UCSD-AML1 (cell line): Measurements from ENCODE around the gene RBMS3.
"Not testable (repeated sequence)": the region's sequence is repeated elsewhere in the genome, so short reads cannot be mapped to it uniquely, and the experiment has no call there.

Experiments
- DNase-seq: peaks from one replicate; lab custom pipeline; 2025; ENCODE audit not compliant: unreplicated experiment; lab: John Stamatoyannopoulos, UW

The RBMS3 gene

DNA sequence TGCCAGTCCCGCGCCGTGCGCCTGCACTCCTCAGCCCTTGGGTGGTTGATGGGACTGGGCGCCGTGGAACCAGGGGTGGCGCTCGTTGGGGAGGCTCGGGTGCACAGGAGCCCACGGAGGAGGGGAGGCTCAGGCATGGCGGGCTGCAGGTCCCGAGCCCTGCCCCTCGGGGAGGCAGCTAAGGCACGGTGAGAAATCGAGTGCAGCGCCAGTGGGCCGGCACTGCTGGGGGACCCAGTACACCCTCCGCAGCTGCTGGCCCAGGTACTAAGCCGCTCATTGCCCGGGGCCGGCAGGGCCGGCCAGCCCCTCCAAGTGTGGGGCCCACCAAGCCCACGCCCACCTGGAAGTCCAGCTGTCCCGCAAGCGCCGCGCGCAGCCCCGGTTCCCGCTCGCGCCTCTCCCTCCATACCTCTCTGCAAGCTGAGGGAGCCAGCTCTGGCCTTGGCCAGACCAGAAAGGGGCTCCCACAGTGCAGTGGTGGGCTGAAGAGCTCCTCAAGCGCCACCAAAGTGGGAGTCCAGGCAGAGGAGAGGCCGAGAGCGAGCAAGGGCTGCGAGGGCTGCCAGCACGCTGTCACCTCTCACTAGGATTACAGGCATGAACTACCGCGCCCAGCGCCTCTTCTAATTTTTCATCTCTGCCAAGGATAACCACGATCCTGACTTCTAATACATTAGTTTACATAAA lies 192.8 kb downstream of the RBMS3 start:
- DNase-seq, result not testable (repeated sequence)

DNA sequence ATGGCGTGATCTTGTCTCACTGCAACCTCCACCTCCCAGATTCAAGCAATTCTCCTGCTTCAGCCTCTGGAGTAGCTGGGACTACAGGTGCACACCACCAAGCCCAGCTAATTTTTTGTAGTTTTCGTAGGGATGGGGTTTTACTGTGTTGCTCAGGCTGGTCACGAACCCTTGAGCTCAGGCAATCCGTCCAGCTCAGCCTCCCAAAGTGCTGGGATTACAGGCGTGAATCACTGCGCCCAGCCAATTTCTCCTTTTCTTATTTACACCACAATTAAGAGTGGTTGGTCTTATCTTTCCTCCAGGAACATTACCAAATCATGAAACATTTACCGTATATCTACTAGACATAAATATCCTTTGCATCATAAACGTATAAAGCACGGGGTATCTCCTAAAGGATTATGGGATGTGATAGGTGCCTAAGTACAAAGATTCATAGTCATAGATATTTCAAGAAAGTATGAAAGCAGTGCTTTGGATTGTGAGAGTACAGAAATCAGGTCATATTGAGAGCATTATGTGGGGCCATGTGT lies 194.5 kb downstream of the RBMS3 start:
- DNase-seq, result no peak

DNA sequence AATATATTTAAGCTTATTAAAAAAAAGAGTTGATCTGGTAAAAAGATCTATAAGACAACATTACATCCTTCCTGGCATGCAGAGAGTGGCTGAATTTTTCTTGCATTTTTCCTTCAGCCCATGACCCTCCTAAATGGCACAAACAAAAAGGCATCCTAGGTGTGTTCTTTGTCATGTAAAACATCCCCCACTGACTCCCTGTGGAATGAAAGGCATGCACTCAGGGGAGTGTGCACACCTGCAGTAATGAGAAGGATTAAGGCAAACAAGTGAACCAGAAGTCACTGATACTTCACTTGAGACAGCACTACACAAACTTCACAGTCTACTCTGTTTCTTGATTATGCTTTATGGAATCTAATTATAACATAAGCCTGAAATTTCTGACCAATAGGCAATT lies 195.0 kb downstream of the RBMS3 start:
- no peak for DNase-seq

GRCh38 chr3:29478611-29479010 lies 197.7 kb downstream of the RBMS3 start:
- DNase-seq, result no peak

DNA sequence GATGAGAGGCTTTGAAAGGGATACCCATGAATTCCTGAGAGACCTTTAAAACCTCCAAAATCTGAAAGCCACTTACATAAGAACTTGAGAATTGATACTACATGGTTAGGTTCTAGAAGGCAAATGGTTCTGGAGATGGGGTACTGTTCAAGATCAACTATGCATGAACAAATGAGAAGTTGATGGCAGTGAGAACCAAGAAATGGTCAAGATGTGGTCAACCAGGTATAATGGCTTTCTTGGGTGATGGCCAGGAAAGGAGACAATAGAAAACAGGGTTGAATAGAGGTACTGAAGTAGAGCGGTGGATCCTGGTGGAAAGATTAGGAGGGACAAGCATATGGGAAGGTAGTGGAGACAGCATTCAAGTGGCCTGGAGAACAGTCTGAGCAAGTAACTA lies 200.4 kb downstream of the RBMS3 start:
- no peak for DNase-seq

DNA sequence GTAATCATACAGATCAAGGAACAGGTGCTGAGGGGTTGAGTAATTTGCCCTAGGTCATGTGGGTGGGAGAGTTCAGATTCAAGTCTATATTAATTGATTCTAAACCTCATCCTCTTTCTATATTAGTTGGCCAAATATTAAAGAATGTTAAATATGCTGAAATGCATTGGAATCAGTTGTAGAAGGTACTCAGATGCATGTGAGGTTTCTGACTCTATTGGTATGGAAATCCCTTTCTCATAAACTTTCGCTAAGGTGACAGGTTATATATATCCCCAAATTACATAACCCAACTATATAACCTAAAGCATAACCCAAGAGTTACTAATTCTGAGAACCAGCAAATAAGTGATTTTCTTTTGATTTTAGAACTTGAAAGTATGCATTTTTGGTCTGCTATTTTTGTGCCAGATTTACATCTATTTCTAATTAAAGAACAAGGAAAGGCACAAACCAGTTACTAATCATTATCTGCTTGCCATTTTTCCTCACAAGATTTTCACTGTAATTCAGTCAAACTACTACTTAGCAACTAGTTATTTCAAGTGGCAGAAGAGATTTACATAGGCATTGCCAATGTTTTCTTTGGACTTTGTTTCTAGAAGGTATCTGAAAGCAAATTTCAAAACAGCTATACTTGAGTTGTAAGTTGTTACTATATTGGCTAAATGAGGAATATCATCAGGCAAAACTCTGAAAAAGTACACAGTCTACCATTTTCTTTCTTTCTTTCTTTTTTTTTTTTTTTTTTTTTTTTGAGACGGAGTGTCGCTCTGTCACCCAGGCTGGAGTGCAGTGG lies 201.3 kb downstream of the RBMS3 start:
- DNase-seq, result no peak

DNA sequence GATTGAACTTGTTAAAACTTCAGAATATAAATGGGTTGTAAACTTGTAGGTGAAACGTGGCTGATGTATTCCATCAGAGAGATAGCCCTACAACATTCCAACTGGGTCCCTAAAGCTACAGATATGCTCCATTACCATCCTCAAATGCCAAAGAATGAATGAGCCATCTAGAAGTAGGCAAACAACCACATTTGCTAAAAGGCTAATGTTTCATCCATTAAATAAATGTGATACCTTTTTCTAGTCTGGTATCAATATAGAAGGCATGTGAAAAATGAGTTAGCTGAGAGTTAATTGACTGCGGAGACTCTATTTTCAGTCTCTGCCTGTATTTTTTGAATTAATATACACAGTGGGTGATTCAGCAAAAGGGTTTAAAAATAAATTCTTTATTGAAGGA lies 203.8 kb downstream of the RBMS3 start:
- DNase-seq, result no peak

GRCh38 chr3:29486096-29486495 lies 205.2 kb downstream of the RBMS3 start:
- no peak for DNase-seq

DNA sequence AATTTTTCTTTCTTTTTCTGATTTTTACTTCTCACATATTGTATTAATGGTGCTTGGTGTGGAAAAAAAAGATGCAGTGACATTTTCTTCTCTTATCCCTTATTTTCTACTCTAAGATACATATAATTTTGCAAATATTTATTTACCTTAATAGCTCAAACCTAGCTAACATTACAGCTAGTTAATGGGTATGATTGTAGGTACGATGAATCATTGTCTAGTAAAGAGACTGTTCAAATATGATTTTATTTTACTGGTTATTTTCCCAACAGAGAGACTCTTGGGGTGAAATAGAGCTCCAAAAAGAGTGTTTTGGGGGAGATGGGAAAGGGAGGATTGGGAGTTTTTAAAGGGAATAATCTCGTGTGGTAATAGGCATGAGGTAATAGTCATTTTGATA lies 206.0 kb downstream of the RBMS3 start:
- DNase-seq, result no peak

DNA sequence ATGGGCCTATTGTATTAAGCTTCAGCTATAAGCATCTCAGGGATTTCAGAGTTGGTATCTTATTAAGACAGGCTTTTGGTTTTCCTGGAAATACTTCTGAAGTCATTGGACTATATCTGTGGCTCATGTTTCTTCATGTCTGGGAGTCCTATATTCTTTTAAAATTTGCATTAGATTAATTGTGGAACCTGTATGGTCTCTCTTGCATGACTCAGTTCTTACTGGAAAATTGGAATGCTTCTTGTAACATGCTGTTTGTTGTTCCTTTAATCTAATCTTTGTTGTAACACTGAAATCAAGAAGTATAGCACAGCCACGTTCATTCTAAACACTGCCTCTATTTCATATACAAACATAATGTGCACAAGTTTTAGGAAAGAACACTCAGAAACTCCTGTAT lies 208.1 kb downstream of the RBMS3 start:
- DNase-seq, result no peak

DNA sequence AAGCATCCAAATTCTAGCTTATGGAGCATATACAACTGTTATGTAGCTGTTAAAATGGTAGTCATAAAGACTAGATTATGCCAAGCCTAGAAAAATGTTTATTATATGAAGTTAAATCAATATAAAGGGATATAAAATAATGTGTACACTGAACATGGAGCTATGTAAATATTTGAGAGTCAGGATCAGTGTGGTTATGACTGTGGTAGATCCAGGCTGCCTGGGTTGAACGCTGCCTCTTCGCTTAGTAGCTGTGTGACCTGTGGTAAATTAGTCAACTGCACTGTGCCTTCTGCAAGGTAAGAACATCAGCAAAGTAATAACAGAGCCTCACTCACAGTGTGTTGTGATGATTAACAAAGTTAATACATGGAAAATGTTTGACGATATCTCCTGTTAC lies 212.2 kb downstream of the RBMS3 start:
- no peak for DNase-seq

- DNase-seq, result no peak
Measured at GRCh38 chr3:29494305-29495036, 213.6 kb downstream of the RBMS3 start.

DNA sequence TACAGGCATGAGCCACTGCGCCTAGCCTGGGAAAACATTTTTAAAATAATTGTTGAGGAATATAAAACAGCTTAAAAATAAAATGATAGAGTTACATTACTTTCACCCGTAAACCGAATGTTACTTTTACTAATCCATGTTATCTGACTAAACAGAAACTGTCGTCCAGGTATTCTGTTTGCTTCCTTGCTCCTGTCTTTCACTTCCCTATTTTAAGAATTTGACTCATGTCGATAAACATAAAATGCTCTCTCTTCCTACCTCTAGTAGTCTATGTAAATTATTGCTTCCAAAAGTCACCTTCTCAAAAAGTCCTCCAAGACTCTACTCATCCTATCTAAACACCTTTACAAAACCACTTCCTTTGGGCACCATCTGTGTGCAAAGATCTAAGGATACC lies 216.4 kb downstream of the RBMS3 start:
- no peak for DNase-seq

DNA sequence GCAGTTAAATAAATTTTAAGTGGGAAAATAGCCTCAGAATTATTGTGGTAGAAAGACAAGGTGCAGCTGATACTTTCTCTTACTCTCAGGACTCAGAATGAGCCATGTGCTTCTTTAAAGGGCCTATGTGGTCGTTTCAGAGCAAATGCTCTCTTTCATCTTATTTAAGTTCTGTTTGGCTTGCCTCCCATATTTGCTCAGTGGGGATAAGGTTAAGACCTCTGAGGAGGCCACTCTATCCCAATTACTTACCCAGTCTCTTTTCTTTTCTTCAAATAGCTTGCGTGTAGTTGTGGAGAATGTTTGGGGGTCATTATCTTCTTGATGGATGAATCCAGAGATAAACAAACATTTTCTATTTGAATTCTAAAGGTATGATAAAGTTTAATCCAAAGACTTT lies 221.9 kb downstream of the RBMS3 start:
- DNase-seq, result no peak

- no peak for DNase-seq
Measured at GRCh38 chr3:29503314-29503713, 222.4 kb downstream of the RBMS3 start.

- DNase-seq, result no peak
Measured at GRCh38 chr3:29503958-29504357, 223.1 kb downstream of the RBMS3 start.

DNA sequence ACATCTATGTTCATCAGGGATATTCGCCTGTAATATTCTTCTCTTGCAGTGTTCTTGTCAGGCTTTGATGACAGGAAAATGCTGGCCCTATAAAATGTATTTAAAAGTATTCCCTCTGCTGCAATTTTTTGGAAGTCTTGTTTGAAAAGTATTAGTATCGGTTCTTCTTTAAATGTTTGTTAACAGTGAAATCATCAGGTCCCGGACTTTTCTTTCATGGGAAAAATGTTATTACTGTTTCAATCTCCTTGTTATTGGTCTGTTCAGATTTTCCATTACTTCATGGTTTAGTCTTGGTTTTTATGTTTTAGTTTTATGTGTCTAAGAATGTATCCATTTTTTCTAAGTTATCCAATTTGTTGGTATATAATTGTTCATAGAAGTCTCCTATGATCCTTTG lies 225.6 kb downstream of the RBMS3 start:
- DNase-seq, result no peak

- no peak for DNase-seq
Measured at GRCh38 chr3:29511701-29512100, 230.8 kb downstream of the RBMS3 start.

DNA sequence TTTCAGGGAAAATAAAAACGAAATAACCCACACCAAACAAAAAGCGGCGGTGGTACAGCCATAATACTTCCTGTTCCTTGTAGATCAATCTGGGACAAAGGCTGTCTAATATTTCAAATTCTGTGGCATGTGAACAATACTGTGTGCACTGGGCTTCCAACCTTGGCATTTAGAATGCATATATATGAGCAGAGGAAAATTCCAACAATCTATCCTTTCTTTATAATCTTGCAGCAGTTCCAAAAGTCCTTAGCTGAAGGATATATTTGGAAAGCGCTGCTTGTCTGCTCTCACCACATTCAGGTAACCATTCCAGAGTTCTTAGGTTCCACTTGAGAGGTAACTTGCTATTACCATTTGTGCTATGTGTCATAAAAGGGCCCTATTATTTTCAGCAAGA lies 231.8 kb downstream of the RBMS3 start:
- DNase-seq, result no peak

DNA sequence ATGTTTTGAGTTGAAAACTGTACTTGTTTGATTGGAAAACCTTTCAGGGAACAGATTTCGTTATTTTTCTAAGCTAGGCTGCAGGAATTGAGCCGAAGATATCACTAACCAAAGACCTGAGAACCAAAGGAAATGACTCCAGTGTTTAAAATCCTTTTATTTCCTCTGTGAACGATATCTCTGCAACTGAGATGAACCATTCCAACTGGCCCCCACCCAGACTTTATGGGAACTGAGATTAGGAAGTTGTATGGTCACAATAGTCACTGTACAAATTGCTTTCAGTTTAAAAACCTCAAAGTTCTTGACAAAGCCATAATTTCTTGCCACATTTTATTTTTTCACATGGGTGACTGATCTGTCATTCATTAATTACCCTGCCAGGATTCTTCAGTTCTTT lies 232.4 kb downstream of the RBMS3 start:
- no peak for DNase-seq

DNA sequence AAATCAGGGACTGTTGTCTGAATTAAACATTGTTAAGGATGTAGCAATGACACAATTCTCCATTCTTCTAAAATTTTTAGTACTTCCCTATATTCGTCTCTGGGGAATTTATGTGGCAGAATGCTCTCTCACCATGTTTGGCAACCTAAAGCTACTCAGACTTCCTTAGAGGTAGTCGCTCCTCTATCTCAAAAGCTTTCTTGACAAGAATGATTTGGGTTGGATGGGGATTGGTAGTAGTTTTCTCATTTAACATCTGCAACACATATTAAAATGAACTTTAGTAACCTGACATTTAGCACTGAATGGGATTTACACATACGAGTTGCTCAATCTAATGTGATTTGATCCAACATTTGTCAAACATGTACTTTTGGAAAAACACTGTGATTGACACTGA lies 233.3 kb downstream of the RBMS3 start:
- no peak for DNase-seq

GRCh38 chr3:29514912-29515311 lies 234.0 kb downstream of the RBMS3 start:
- no peak for DNase-seq
